Uterus (tissue), 2 donors: ENCODE results near the gene MREG.

Experiments used
- CTCF ChIP-seq, 4 experiments: fragments of 200-600 bp in 2 of 4; fragments of 450-650 bp in 2 of 4; sonication (generic) in 2 of 4; IDR thresholded peaks; one replicate each; pipeline ENCODE4 v1.5.1; 2016 to 2019; ENCODE audit warnings: antibody characterized with exemption in 4 of 4, mild to moderate bottlenecking in 2 of 4, moderate library complexity in 1 of 4
- POLR2A ChIP-seq, 2 donors: fragments of 450-650 bp; IDR thresholded peaks; one replicate each; pipeline ENCODE4 v1.6.1; 2016; ENCODE audit warnings: antibody characterized with exemption in 2 of 2, mild to moderate bottlenecking in 1 of 2, moderate library complexity in 1 of 2

GRCh38 chr2:216008387-216008786 lies 5.0 kb downstream of the MREG start:
- TF ChIP-seq CTCF (IDR thresholded peaks at IDR 0.05), result no peak
- no peak for TF ChIP-seq POLR2A (IDR thresholded peaks at IDR 0.05)
